OCI-M2 (cell line): Measurements from ENCODE around the gene NEGR1.

Source experiments
- DNase-seq: peaks from one replicate; lab custom pipeline; 2025; ENCODE audit not compliant: unreplicated experiment; lab: John Stamatoyannopoulos, UW

Gene NEGR1

DNA sequence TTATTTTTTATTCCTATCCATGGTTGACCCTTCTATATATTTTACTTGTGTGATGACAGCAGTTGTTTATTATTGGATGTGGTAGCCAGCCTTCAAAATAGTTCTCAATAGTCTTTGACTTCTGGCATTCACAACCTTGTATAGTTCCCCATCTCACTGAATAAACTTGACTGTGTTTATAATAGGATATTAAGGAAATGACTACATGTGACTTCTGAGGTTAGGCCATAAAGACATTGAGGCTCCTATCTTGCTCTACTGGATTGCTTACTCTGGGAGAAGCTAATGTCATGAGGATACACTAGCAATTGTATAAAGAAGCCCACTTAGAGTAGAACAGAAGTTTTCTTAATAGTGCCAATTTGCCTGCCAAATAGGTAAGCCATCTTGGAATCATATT, 231.8 kb downstream of the NEGR1 start:
- DNase-seq, result no peak

GRCh38 chr1:72037745-72038343, 244.5 kb downstream of the NEGR1 start:
- no peak for DNase-seq

DNA sequence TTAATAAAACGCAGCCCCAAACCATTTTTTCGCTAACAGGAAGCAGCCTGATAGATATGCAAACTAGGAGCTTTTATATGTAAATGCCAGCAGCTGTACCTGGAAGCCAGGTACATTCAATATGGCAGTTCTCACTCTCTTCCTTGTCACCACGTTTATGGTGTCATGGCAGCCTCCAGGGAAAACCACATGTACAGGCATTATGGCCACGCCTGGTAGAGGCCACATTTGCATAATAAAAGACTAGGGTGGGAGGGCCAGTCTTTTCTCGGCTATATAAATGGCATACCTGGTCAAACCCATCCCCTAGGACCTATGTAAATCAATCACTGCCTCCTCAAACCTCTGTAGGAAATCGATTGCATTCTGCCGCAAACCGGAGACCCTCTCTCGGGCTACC, 247.5 kb downstream of the NEGR1 start:
- no peak for DNase-seq

DNA sequence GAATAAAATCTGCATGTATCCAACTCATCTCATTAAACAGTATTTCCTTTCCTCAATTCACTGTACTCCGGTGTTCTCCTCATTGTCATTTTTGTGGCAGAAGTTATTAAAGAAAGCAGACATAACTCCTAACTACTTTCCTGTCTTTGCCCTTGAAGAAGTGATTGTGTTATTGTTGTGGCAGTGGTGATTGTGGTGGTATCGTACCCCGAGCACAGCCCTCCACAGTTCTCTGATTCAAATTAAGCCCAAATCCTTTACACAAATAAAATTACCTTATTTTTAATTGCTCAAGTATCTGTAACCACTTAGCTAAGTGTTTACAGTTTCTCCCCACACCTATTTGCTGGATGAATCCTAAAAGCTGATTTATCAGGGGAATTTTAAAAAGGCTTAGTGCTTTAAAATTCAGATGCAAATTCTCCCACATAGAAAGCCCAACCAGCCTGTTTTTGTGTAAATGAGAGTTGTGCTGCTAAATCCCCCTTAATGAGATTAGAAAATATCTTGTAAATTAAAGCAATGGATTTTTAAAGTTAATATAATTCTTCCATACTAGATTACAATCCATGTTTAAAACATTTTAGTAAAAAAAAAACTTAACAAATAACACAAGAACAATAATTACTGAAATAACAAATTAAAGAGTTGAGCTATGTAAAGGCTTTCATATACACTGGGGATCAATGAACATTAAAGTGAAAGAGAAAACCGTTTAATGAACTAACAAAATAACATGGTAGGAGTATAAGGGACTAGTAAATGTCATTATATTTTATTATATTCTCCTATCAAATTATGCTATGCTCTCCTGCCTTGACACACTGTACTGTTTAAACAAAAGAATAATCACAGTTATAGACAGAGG, 259.0 kb downstream of the NEGR1 start:
- no peak for DNase-seq

DNA sequence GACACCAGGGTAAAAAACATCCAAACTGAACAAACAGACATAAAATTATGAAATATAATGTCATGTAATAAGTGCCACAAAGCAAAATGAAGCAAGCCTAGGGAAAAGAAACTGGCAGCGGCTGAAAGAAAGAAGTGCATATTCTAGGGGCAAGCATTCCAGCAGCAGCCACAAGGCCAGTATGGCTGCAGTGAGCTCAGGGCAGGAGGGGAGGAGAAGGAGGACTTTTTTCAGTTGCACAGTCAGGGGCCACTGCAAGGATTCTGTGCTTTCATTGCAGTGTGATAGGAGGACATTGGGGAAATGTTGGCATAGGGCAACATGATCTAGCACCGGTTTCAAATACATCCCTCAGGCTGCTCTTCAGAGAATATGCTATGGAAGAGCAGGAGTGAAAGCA, 263.8 kb downstream of the NEGR1 start:
- DNase-seq, result no peak

DNA sequence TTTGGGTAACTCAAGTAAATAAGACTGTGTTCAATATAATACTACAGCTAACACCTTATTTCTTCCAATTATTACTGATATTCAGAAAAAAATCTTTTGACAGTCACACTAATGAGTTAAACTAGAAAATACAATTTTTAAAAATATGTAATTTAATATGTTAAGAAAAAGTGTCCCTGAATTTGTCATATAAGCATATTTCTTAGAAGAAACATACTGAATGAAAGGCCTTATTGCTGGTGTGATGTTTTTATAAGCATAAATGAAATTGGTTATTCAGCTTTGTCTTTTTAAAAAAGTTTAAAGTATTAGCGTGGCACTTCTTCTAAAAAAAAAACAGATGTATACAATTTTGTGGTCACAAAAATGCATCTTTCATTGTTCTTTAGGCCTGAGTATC, 267.3 kb downstream of the NEGR1 start:
- DNase-seq, result no peak

DNA sequence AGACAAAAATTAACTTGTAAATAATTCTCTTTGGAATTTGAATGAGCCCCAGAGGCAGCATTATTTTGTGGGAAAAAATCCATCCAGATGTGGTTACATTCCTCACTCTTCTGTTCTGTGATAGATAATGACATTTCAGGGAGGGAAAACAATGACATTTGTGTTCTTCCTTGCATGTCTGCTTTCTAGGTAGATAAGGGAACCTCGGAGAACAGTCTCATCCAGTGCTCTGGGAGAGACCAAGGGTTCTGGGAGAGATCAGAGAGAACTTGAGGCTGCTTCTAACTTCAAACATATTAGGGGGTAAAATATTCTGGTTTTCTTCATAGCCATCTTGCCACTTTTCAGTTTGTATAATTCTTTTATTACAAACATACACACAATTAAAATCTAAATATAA, 269.2 kb downstream of the NEGR1 start:
- no peak for DNase-seq

GRCh38 chr1:72011721-72012120, 270.6 kb downstream of the NEGR1 start:
- DNase-seq, result no peak

GRCh38 chr1:72010094-72010431, 272.3 kb downstream of the NEGR1 start:
- DNase-seq, result no peak

GRCh38 chr1:72009173-72010093, 272.9 kb downstream of the NEGR1 start:
- DNase-seq, result no peak

DNA sequence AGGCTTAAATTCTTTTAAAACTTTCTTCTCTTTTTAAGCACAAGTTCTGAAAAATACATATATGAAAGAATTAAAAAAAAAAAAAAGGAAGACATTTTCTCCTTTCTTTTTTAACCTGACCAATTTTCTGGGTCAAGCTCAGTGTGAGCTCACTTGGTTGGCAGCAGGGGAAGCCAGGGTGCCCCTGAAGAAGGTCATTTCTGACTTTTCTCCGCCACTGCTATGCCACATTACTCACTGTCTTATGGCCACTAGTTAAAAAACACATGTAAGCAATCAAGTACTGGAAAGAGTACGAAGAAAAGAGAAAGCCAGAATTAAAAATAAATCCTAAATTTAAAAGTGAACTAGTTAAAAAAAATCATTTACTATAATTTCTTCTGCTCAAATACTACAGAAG, 275.0 kb downstream of the NEGR1 start:
- no peak for DNase-seq

DNA sequence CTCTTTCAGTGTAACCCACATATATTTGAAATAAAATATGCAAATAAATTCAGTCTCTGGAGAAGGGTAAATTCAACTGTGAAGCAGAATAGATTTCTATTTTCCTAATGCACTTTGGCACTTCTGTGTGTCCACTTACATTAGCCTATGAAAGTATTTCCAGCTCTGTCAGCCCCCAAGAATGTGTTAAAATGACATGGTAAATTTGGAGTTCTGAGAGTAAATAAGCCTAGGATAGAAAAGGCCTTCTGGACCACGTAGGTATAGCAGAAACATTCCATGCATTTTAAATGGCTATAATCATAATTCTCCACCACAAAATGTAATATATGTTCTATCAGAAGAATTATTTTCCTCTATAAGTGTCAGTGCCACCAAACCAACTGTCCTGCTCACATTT, 276.2 kb downstream of the NEGR1 start:
- DNase-seq, result no peak

DNA sequence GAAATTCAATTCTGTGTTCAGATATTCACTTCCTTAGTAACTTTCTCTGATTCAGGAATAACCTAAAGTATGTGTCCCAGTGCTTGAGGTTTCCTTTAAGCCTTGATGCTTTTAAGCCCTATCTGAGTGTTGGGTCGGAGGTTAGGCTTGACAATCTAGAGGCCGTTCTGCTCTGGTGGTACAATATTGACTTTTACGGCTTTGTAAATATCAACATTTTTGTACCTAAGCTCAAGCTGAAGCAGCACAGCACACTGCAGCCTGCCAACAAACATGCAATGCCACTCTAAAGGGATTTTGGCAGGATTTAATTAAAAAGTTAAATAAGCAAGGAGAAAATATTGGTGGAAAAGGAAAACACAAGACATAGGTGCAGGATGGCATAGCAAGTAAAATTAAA, 279.2 kb downstream of the NEGR1 start:
- no peak for DNase-seq

DNA sequence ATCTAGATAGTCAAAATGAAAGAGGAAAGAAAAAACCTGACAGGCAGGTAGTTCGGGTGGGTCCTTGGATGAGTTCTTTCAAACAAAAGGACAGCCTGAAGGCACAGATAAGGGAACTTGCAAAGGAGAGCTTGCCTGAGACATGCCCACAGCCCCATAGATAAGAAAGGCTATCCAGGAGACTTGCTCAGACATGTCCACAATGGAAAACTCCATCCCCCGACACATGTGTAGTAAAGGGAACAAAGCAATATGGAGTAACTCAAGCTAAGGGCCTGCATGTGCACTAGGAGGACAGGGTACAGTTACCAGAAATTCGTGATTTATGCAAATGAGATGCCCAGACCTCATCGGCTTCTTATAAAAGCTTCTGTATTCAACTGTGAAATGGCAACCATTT, 281.5 kb downstream of the NEGR1 start:
- no peak for DNase-seq

DNA sequence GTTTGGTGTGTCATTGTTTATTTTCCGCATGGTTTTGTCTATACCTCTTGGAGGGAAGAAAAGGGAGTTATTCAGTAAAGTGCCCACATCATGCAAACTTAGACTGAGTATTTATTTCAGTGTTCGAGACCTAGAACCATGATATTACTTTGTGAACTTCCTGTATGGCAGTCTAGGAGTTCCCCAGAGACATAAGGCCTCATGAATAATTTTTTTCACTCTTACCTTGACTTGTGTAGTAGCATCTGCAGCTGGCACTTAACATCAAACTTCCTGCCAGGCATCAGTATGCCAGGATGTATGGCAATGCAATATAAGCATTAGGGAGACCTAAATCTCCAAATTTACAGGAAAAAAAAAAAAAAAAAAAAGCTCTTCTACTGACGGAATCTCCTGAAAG, 287.7 kb downstream of the NEGR1 start:
- DNase-seq, result no peak

GRCh38 chr1:71987181-71987580, 295.2 kb downstream of the NEGR1 start:
- DNase-seq, result no peak

- DNase-seq, result no peak
Observed at GRCh38 chr1:71986160-71986559, 296.2 kb downstream of the NEGR1 start.

- no peak for DNase-seq
Observed at GRCh38 chr1:71980556-71980955, 301.8 kb downstream of the NEGR1 start.

DNA sequence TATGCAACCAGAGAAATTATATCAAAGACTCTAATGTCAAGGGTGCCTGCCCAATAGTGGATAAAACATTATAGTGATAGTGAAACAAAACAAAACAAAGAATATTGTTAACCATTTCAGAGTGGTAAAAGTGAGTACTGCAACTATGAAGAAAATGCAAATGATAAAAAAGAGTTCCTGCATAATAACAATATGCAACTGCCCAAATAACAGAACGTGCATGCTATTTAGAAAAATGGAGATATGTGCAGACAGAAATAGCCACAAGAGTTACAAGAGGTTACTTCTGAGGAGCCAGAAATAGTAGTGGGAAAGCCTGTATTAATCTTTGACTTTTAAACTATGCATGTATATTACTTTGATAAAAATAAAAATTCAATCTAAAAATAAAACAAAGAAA, 302.5 kb downstream of the NEGR1 start:
- no peak for DNase-seq

GRCh38 chr1:71967670-71968069, 314.7 kb downstream of the NEGR1 start:
- DNase-seq, result no peak

- no peak for DNase-seq
Observed at GRCh38 chr1:71964188-71964587, 318.2 kb downstream of the NEGR1 start.
